GM23248 (cell line): Measurements from ENCODE around the gene TUBAL3.
"Not testable (repeated sequence)": the region's sequence is repeated elsewhere in the genome, so short reads cannot be mapped to it uniquely, and the experiment has no call there.

Experiments
- EZH2 ChIP-seq: fragments of 200-600 bp; sonication (generic); IDR thresholded peaks from 2 replicates; pipeline ENCODE4 v1.6.1; 2018; ENCODE audit warnings: antibody characterized with exemption, mild to moderate bottlenecking; ENCODE audit not compliant: insufficient read depth, poor library complexity, severe bottlenecking
- EZH2phosphoT487 ChIP-seq: fragments of 200-600 bp; sonication (generic); IDR thresholded peaks from 2 replicates; pipeline ENCODE4 v1.6.1; 2018; ENCODE audit warnings: antibody characterized with exemption, moderate library complexity, mild to moderate bottlenecking, low read depth; ENCODE audit not compliant: insufficient read depth

DNA sequence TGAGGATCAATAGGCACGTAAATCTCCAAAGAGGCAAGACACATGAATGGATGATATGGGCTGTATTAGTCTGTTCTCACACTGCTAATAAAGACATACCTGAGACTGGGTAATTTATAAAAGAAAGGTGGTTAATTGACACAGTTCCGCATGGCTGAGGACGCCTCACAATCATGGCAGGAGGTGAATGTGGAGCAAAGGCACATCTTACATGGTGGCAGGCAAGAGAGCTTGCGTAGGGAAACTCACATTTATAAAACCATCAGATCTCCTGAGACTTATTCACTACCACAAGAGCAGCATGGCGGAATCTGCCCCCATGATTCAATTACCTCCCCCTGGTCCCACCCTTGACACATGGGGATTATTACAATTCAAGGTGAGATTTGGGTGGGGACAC lies 25.4 kb downstream of the TUBAL3 start:
- TF ChIP-seq EZH2, EZH2phosphoT487: not testable (repeated sequence)
